Osteocyte (in vitro differentiated cells): Measurements from ENCODE around the gene KCNK7. TPM values are rescaled to one million over a fixed set of nuclear protein-coding genes. Genes with fewer than 3 reads are reported as not detected.

Experiments used
- DNase-seq: peaks from one replicate; pipeline ENCODE4 v3.0.0; 2021; ENCODE audit warnings: mixed read lengths; ENCODE audit not compliant: unreplicated experiment; ENCODE audit errors: extremely low spot score
- H3K27ac Mint-ChIP-seq: one replicate; pipeline ENCODE4 v1.8.0; 2021; ENCODE audit warnings: mild to moderate bottlenecking, mixed read lengths; ENCODE audit not compliant: unreplicated experiment
- H3K27me3 Mint-ChIP-seq: one replicate; pipeline ENCODE4 v1.8.0; 2021; ENCODE audit warnings: mixed read lengths; ENCODE audit not compliant: unreplicated experiment
- H3K36me3 Mint-ChIP-seq: one replicate; pipeline ENCODE4 v1.8.0; 2021; ENCODE audit warnings: mixed read lengths; ENCODE audit not compliant: unreplicated experiment
- H3K4me1 Mint-ChIP-seq: one replicate; pipeline ENCODE4 v1.8.0; 2021; ENCODE audit warnings: mixed read lengths; ENCODE audit not compliant: unreplicated experiment
- H3K4me3 Mint-ChIP-seq: one replicate; pipeline ENCODE4 v1.8.0; 2021; ENCODE audit warnings: mild to moderate bottlenecking, moderate library complexity, mixed read lengths; ENCODE audit not compliant: unreplicated experiment
- H3K9me3 Mint-ChIP-seq: one replicate; pipeline ENCODE4 v1.8.0; 2021; ENCODE audit warnings: mixed read lengths; ENCODE audit not compliant: unreplicated experiment
- CTCF ChIP-seq: fragments of 200-600 bp; sonication (generic); IDR thresholded peaks from 2 replicates; pipeline ENCODE4 v1.5.0; 2021; ENCODE audit warnings: antibody characterized with exemption, mild to moderate bottlenecking, moderate library complexity
- total RNA-seq: library from RNA; stranded (reverse); gene quantifications from 2 replicates; pipeline ENCODE4 v1.2.1, GENCODE V29; 2021

Gene KCNK7
- total RNA-seq, 1 donor from 2014 or later: not detected

DNA sequence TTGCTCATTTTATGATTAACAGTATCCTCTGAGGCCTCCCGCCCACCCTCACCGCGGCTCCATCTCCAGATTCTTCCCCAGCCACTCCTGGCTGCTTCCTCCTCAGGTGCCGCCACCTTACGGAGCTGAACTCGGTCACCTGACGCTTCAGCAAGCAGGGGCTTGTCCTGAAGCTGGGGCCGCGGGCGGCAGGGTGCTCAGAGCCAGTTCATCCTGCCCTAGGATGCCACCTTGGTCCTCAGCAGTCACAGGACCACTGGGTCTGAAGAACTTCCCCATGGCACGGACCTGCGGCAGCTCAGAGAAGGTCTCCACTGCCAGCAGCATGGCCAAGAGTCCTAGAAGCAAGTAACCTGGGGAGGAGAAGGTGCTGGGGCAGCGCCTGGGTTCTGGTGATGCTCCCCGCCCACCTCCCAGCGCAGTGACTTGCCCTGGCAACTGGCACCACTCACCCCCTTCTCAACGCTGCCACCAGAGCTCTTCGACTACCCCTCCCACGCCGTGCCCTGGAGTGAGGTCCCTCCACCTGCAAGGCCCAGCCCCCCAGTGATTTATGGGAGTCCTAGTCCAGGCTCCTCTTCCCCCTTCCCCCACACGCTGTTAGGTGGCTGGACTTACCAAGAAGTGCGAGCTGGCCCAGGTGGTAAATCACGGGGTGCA lies 2.6 kb downstream of the KCNK7 start:
- peaks cover 8% of the 10 kb centered on the region for H3K36me3 Mint-ChIP-seq

GRCh38 chr11:65591939-65592857 lies 3.4 kb downstream of the KCNK7 start:
- no peaks in the 10 kb centered on the region for H3K9me3 Mint-ChIP-seq
- H3K27ac Mint-ChIP-seq: no peak overlapping the region
- H3K36me3 Mint-ChIP-seq: peaks cover 7% of the 10 kb centered on the region
- H3K4me3 Mint-ChIP-seq: no peak overlapping the region
- no peak for DNase-seq
- peak; percentile 32 for TF ChIP-seq CTCF
- peaks cover 31% of the 10 kb centered on the region for H3K4me1 Mint-ChIP-seq
- H3K27me3 Mint-ChIP-seq: no peaks in the 10 kb centered on the region

More for the DNA sequence above, 2.6 kb downstream of the KCNK7 start:
- H3K4me3 Mint-ChIP-seq: no peak overlapping the region
- H3K4me1 Mint-ChIP-seq: peaks cover 24% of the 10 kb centered on the region
- TF ChIP-seq CTCF: no peak
- no peaks in the 10 kb centered on the region for H3K9me3 Mint-ChIP-seq
- H3K27me3 Mint-ChIP-seq: no peaks in the 10 kb centered on the region
- no peak for DNase-seq
- no peak overlapping the region for H3K27ac Mint-ChIP-seq

GRCh38 chr11:65590240-65590738 lies 5.3 kb downstream of the KCNK7 start:
- peaks cover 39% of the 10 kb centered on the region for H3K4me1 Mint-ChIP-seq
- no peak overlapping the region for H3K4me3 Mint-ChIP-seq
- H3K27ac Mint-ChIP-seq: peak overlapping the region; percentile 4
- peaks cover 10% of the 10 kb centered on the region for H3K36me3 Mint-ChIP-seq
- H3K27me3 Mint-ChIP-seq: no peaks in the 10 kb centered on the region
- TF ChIP-seq CTCF: no peak
- DNase-seq: no peak
- no peaks in the 10 kb centered on the region for H3K9me3 Mint-ChIP-seq

GRCh38 chr11:65589444-65590239 lies 6.0 kb downstream of the KCNK7 start:
- Mint-ChIP-seq H3K4me1 (peaks cover 36% of the 10 kb centered on the region), H3K36me3 (peaks cover 10% of the 10 kb centered on the region), H3K27me3 (no peaks in the 10 kb centered on the region), H3K27ac (no peak overlapping the region), H3K4me3 (no peak overlapping the region), H3K9me3 (no peaks in the 10 kb centered on the region)
- DNase-seq: no peak
- no peak for TF ChIP-seq CTCF
